ENCODE measurements around the gene ZBTB37. TPM values are rescaled to one million over a fixed set of nuclear protein-coding genes. Genes with fewer than 3 reads are reported as not detected.

ZBTB37 gene
- total and polyA plus RNA-seq, 9 of the 15 experiments (the other 6 are each of a cell fraction or from before 2014, with no cell fraction given) = 1.3 to 13.9 (median 5.4) TPM

DNA sequence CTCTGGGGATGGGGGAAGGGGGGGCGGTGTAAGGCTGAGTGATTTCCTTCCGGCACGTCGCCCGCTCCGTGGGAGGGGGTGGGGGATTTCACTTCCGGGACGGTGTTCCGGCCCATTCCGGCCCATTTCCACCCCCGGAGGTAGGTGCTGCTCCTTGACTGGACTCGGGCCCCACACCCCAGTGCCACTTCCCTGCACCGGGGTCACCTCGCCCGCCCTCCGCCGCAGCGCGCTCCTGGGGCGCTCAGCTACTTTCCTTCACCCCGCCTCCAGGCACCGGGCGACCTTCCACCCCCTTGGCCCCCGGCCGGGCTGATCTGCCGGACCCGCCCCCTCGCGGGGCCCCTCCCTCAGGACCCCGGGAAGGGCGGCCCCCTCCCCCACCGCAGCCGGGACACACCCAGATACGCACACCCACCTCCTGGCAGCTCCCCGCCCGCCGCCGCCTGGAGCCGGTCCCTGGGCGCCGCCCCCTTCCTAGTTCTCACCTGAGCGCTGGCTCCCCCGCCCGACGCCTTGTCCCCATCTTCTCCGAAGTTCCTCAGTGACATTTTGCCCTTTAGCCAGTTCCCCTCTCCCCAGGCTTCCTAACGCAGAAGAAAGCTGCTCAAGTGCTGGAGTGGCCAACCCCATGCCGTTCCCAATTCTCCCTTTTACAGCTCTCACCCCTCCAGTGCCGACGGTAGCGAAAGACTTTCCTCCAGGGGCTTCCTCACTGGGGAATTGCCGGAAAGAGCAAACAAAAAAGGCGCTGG lies at the start of gene ZBTB37 (continued):
- TF ChIP-seq MED1 (CRISPR knock-in tag; IDR thresholded peaks at IDR 0.05; ENCODE audit: borderline replicate concordance) (no peak), ZNF224 (CRISPR knock-in tag; IDR thresholded peaks at IDR 0.05) (no peak), ZNF143 (CRISPR knock-in tag; IDR thresholded peaks at IDR 0.05) (no peak), HMG20A (CRISPR knock-in tag; conservative IDR thresholded peaks at IDR 0.05) (no peak), ZNF146 (CRISPR knock-in tag; IDR thresholded peaks at IDR 0.05; ENCODE audit: unreplicated experiment) (no peak), ZNF274 (IDR thresholded peaks at IDR 0.05; ENCODE audit: borderline replicate concordance, low read depth, low read length) (no peak), PCBP1 (IDR thresholded peaks at IDR 0.05; ENCODE audit: low read depth, low read length, poor library complexity, severe bottlenecking) (peak; percentile 84), SREBF1 (IDR thresholded peaks at IDR 0.05; ENCODE audit: borderline replicate concordance, low read depth, low read length) (no peak), CBFA2T3 (IDR thresholded peaks at IDR 0.05) (peak; percentile 46), ESRRA (IDR thresholded peaks at IDR 0.05; ENCODE audit: borderline replicate concordance, low read depth) (peak; percentile 73), PML (IDR thresholded peaks at IDR 0.05; ENCODE audit: low read length) (peak; percentile 38; the same call in 1 of the 2 replicates), ZBED1 (IDR thresholded peaks at IDR 0.05) (no peak), HNRNPL (IDR thresholded peaks at IDR 0.05; ENCODE audit: low read depth, low read length) (no peak; the same call in 1 of the 2 replicates), BMI1 (IDR thresholded peaks at IDR 0.05; ENCODE audit: low read length) (no peak), XRCC4 (IDR thresholded peaks at IDR 0.05; ENCODE audit: extremely low read depth, insufficient read depth, insufficient read length) (no peak), STAT5B (CRISPR knock-in tag; IDR thresholded peaks at IDR 0.05) (no peak), ZNF583 (CRISPR knock-in tag; IDR thresholded peaks at IDR 0.05) (no peak), SMARCC2 (IDR thresholded peaks at IDR 0.05; ENCODE audit: low read depth) (no peak), NBN (IDR thresholded peaks at IDR 0.05; ENCODE audit: low read depth) (peak; percentile 44)
- TF ChIP-seq, protein P1, sequence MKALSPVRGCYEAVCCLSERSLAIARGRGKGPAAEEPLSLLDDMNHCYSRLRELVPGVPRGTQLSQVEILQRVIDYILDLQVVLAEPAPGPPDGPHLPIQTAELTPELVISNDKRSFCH (CRISPR knock-in tag; IDR thresholded peaks at IDR 0.05) = no peak
- TF ChIP-seq, protein P1 (tag; IDR thresholded peaks at IDR 0.05) = no peak
- TF ChIP-seq, protein P2, sequence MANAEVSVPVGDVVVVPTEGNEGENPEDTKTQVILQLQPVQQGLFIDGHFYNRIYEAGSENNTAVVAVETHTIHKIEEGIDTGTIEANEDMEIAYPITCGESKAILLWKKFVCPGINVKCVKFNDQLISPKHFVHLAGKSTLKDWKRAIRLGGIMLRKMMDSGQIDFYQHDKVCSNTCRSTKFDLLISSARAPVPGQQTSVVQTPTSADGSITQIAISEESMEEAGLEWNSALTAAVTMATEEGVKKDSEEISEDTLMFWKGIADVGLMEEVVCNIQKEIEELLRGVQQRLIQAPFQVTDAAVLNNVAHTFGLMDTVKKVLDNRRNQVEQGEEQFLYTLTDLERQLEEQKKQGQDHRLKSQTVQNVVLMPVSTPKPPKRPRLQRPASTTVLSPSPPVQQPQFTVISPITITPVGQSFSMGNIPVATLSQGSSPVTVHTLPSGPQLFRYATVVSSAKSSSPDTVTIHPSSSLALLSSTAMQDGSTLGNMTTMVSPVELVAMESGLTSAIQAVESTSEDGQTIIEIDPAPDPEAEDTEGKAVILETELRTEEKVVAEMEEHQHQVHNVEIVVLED (CRISPR knock-in tag; IDR thresholded peaks at IDR 0.05) = no peak
- TF ChIP-seq, protein P3, sequence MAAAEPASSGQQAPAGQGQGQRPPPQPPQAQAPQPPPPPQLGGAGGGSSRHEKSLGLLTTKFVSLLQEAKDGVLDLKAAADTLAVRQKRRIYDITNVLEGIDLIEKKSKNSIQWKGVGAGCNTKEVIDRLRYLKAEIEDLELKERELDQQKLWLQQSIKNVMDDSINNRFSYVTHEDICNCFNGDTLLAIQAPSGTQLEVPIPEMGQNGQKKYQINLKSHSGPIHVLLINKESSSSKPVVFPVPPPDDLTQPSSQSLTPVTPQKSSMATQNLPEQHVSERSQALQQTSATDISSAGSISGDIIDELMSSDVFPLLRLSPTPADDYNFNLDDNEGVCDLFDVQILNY (CRISPR knock-in tag; IDR thresholded peaks at IDR 0.05) = 0 out of 2 replicates have a peak, but pooled peaks have one; percentile 57
- TF ChIP-seq, protein P4, sequence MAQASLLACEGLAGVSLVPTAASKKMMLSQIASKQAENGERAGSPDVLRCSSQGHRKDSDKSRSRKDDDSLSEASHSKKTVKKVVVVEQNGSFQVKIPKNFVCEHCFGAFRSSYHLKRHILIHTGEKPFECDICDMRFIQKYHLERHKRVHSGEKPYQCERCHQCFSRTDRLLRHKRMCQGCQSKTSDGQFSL (CRISPR knock-in tag; IDR thresholded peaks at IDR 0.05) = peak; percentile 82; the same call in 1 of the 2 replicates
- TF ChIP-seq, protein P4 (tag; IDR thresholded peaks at IDR 0.05) = peak in 1 of 2 experiments; percentile 93; a peak in 2 of 4 replicates
- TF ChIP-seq, protein P5, sequence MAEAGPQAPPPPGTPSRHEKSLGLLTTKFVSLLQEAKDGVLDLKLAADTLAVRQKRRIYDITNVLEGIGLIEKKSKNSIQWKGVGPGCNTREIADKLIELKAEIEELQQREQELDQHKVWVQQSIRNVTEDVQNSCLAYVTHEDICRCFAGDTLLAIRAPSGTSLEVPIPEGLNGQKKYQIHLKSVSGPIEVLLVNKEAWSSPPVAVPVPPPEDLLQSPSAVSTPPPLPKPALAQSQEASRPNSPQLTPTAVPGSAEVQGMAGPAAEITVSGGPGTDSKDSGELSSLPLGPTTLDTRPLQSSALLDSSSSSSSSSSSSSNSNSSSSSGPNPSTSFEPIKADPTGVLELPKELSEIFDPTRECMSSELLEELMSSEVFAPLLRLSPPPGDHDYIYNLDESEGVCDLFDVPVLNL (CRISPR knock-in tag; IDR thresholded peaks at IDR 0.05; ENCODE audit: low read depth) = no peak

Measured in K562 (cell line).